B cell (primary cell): ENCODE data around the gene ADGRA1.

Experiments
- CTCF ChIP-seq: fragments of 200-600 bp; IDR thresholded peaks from one replicate; pipeline ENCODE4 v1.8.0; 2022; ENCODE audit warnings: antibody characterized with exemption, mild to moderate bottlenecking
- EZH2 ChIP-seq: IDR thresholded peaks from 2 replicates; pipeline ENCODE4 v1.6.1; 2012; ENCODE audit warnings: borderline replicate concordance, low read depth, mild to moderate bottlenecking, moderate library complexity, low read length; ENCODE audit not compliant: insufficient read depth, poor library complexity, severe bottlenecking

GRCh38 chr10:133159611-133159949 lies 71.9 kb downstream of the ADGRA1 start:
- TF ChIP-seq CTCF (no peak), EZH2 (no peak)
